GM12864 (cell line): ENCODE data around the gene ARL5B.

Source experiments
- DNase-seq: peaks from one replicate; pipeline ENCODE4 v3.0.0-alpha.2; 2011; ENCODE audit warnings: low read depth
- H3K4me3 ChIP-seq: 2 replicates; pipeline ENCODE4 v1.5.1; 2011; ENCODE audit warnings: mild to moderate bottlenecking, low read depth, low read length, control low read depth
- CTCF ChIP-seq: IDR thresholded peaks from 2 replicates; pipeline ENCODE4 v1.5.1; 2011; ENCODE audit warnings: low read depth, mild to moderate bottlenecking, moderate library complexity, low read length, control low read depth, inconsistent platforms; ENCODE audit errors: missing control alignments

Gene ARL5B

GRCh38 chr10:18687195-18687594, 28.0 kb downstream of the ARL5B start:
- H3K4me3 ChIP-seq: no peak overlapping the region
- TF ChIP-seq CTCF: no peak
- no peak for DNase-seq

DNA sequence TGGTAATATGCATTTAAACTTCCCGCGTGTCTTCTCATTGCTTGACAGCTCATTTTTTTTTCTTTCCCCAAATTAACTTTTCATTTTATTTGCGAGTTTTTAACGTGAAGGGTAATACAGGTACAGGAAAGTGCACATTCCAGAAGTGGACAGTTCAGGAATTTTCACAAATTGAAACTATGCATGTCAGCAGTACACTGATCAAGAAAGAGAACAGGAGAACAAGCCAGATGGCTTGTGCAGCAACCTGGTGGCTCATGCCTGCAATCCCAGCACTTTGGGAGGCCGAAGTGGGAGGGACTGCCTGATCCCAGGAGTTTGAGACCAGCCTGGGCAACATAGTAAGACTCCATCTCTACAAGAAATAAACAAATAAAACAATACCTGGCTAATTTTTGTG, 28.5 kb downstream of the ARL5B start:
- H3K4me3 ChIP-seq: no peak overlapping the region
- no peak for TF ChIP-seq CTCF
- no peak for DNase-seq

DNA sequence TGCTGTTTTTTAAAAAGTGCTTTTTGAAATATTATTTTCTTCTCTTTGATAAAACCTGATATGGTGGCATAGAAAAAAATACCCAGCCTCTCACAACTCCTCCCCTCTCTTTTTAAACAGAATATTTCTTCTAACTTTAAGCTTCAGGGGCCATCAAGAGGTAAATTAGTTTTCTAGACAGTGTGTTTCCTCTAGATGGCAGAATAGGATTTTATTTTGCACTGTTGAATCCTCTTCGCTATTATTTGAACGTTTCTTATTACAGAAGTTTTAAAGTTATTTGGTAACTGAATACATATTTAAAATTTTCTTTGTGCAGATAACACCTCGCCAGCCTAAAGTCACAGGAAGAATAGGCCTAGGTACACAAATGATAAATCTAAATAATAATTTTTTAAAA, 30.3 kb downstream of the ARL5B start:
- TF ChIP-seq CTCF: no peak
- no peak overlapping the region for H3K4me3 ChIP-seq
- no peak for DNase-seq

GRCh38 chr10:18690541-18690940, 31.3 kb downstream of the ARL5B start:
- DNase-seq: no peak
- no peak overlapping the region for H3K4me3 ChIP-seq
- no peak for TF ChIP-seq CTCF

- no peak for DNase-seq
- no peak overlapping the region for H3K4me3 ChIP-seq
- no peak for TF ChIP-seq CTCF
Measured at GRCh38 chr10:18699849-18700840, 40.9 kb downstream of the ARL5B start.

DNA sequence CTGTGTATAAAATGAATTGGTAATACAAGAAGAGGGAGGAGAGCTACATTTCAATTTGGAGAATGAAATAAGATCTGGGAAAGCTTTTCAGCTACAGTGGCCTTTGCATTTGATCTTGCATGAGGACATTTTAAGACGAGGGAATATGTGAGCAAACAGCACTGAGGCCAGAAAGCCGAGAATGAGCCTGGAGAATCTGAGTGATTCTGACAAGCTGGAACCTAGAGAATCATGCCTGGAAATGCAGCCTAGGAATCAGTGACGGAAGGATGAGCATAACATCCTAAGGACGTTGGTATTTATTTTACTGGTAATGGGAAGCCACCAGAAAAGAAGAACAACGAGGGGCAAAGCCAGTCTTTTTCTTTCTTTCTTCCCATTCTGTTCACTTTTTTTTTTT, 44.3 kb downstream of the ARL5B start:
- no peak for TF ChIP-seq CTCF
- H3K4me3 ChIP-seq: no peak overlapping the region

More for the DNA sequence above, 44.3 kb downstream of the ARL5B start:
- no peak for DNase-seq
